GM19025 (cell line): ENCODE results near the gene APEH.
"Not testable (repeated sequence)": the region's sequence is repeated elsewhere in the genome, so short reads cannot be mapped to it uniquely, and the experiment has no call there.

ENCODE experiments used
- ATAC-seq: cut with Tn5 transposase; IDR thresholded peaks from one replicate; pipeline ENCODE4 v1.9.1; 2021; ENCODE audit warnings: mild to moderate bottlenecking, low read depth, moderate library complexity; ENCODE audit not compliant: unreplicated experiment

Gene APEH

DNA sequence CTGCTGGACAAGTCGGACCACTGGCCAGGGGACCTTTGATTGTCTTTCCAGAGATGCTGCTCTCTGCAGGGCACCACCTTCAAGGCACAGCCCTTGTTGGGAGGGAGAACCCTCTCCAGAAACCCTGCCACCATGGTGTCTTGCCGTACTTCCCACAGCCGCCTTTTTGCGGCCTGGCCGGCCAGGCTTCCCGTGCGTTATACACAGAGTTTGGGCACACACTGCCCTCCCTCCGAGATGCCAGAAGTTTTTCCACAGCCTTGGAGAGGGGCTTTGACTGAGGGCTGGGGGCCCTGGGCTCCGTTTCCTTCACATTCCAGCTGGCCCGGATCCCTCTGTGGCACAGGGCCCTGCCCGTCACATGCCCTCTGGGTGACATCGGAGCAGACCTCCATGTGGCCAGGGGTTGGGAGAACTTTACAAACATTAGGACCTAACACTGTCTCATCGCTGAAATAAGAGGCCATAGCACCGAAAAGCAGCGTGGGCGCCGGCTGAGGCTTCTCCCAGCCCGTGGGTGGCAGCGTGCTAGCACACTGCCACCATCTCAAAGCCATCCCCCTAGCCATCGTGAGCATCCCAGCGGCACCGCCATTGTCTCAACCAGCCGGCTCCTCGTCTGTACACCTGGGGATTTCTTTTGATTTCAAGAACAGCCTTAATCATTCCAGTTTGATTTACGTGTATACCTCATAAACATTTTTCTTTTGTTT lies 6.3 kb upstream of the APEH start:
- ATAC-seq: no peak

DNA sequence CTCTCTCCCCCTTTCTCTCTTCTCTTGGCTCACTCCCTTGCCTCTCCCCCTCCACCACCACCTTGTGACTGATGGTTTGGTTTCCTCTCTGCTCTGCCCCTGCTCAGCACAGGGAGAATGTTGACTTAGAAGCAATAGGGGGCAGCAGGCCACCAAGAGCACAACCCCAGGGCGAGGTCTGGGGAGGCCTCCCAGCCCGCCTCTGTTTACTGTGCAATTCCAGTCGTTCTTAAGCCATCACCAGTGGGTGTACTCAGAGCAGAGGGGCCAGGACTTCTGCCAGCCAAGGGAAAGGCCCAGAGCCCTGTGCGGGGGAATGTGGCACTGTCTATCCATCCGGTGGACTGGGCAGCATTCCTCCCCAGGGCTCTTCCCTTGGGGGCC lies 5.7 kb upstream of the APEH start:
- ATAC-seq: no peak

GRCh38 chr3:49668861-49669260 lies 5.3 kb upstream of the APEH start:
- ATAC-seq: no peak

DNA sequence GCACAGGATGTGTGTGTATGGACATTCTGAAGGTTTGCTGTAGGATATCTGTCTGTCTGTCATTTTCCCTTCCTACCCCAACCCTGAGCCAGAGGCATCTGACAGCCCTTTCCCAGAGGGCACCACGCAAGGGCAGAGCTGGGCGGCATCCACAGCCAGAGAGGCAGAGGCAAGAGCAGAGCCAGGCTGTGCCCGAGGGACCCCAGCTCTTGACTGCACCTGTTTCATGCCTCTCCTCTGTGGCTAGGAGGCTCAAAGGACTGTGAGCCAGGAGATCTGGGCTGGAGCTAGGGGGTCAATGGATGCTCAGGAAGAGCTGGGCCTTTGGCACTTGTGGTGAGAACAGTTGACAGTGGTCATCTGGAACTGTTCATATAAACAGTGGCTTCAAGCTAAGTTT lies 4.8 kb upstream of the APEH start:
- no peak for ATAC-seq

- no peak for ATAC-seq
Measured at GRCh38 chr3:49670940-49671290, 3.2 kb upstream of the APEH start.

DNA sequence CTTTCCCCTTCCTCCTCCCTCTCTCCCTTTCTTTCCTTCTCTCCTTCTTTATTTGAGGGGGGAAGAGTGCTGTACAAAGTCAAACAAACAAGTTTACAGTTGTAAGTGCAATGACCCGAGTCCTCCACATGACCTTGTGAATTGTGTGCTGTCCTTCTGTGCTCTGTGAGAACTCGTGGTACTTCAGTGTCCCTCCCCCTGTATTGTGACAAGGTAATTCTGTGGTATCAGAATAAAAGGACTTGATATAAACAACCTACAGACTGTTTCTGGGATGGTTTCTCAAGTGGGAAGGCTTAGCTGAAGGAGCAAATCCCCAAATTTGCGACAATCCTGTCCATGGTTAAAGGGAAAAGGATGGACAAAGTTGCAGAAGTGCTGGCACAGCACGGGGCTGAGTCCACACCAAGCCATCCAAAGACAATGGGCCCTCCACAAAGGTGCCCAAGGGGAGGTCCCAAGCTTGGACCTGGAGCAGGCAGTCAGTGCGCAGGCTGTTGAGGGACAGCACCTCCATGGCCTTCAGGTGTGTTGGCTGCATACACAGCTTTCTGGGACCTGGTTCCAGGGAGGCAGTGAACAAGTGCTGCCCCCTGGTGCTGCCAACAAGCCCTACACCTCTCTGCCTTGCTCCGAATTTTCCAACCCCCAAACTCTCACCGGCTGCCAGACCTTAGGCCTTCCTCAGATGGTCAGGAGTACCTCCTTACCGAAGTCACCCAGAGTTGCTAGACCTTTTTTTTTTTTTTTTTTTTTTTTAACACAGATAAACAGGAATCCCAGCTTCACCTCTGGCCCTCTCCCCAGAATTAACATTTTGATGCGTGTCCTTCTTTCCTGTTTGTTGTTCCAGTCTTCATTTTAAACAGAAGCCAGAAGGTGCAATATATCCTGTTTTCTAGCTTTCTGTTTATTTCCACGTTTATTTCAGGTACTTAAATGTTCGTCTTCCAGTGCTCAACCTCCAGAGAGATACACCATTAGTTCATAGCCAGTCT lies 2.6 kb upstream of the APEH start:
- no peak for ATAC-seq

- no peak for ATAC-seq
Measured at GRCh38 chr3:49673121-49673714, 933 bp upstream of the APEH start.

DNA sequence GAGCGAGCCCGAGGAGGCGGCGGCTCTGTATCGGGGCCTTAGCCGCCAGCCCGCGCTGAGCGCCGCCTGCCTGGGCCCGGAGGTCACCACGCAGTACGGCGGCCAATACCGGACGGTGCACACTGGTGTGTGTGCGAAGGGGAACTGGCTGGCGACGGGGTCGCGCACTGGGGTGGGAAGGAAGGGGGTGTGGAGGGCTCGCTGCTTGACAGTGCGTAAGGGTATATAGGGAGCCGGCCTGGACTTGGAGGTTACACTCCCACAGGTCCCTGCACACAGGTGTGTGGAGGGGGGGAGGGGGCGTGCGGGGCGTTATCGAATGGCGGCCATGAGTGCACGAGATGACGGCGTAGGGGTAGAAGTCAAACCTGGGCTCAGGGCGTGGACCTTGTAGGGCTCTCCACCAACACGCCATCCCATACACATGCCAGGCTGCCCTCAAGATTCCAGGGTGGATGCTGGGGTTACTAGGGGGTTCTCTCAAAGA lies 389 bp downstream of the APEH start:
- ATAC-seq: peak; percentile 21

GRCh38 chr3:49675912-49676311 lies 1.8 kb downstream of the APEH start:
- no peak for ATAC-seq

- no peak for ATAC-seq
Measured at GRCh38 chr3:49680493-49681231, 6.5 kb downstream of the APEH start.

DNA sequence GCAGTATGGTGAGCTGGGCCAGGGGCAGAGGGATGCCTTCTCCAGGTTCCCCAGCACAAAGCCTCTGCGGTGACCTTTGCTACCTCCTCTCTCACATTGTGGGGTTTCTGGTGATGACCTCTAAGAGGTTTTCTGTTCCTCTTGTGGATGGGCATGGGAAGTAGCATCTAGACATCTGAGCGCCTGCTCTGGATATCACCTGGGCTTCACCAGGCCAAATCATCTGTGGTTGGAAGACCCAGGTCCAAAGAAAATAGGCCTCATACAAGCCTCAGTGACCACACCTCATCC lies 7.0 kb downstream of the APEH start:
- no peak for ATAC-seq

- ATAC-seq: no peak
Measured at GRCh38 chr3:49681543-49681942, 7.4 kb downstream of the APEH start.

- ATAC-seq: no peak
Measured at GRCh38 chr3:49683162-49683561, 9.0 kb downstream of the APEH start.

DNA sequence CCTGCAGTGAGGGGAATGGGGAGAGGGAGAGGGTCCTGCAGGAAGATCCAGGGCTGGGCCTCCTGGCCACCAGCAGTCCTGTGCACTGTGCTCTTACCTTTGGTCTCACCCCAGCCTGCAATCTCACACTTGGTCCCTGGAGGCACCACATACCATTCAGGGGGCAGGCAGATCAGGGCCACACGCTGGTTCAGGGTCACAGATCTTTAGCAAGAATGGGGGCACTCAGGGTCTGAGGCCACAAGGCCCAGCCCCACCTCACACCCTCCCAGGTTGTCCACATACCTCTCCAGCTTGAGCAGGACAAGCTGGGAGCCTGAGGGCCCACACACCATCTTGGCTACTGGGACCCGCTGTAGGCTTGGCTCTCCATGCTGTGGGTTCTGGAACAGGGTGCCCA lies 10.3 kb downstream of the APEH start:
- ATAC-seq: not testable (repeated sequence)

DNA sequence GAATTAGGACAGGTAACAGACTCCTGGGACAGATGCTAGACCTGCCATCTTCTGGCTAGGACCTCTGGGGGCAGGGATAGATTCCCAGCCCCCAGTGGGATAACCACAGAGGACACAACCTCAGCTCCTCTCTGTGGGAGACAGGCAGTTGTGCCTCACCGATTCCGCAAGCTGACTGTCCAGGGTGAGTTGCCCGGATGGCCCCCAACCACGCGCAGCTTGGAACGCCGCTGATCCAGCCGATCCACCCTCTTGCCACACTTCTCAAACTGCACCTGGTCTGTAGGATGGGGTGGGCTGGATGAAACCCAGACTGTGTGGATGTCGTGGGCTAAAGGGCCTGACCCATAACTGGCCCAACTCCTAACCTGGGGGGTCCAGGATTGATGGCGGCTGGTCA lies 11.0 kb downstream of the APEH start:
- not testable (repeated sequence) for ATAC-seq

- ATAC-seq: not testable (repeated sequence)
Measured at GRCh38 chr3:49685846-49686245, 11.7 kb downstream of the APEH start.

DNA sequence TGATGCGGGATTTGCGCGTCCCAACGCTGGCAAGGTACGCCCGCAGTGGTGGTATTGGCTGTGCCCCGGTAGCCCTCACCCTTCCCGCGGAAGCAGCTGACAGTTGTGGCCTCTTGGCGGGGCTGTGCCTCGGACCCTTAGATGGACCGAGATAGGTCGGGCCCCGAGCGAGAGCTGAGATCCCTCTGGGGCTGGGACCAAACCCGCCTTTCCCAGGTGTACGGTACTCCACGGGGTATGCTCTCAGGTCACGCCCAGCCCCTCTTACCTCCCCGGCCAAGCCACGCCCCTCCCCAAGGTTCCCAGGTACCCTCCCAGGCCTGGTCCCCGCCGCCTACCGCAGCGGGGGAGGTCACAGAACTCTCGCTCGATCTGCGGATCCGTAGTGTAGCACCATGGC lies 12.2 kb downstream of the APEH start:
- ATAC-seq: not testable (repeated sequence)

GRCh38 chr3:49686769-49687423 lies 12.7 kb downstream of the APEH start:
- not testable (repeated sequence) for ATAC-seq

DNA sequence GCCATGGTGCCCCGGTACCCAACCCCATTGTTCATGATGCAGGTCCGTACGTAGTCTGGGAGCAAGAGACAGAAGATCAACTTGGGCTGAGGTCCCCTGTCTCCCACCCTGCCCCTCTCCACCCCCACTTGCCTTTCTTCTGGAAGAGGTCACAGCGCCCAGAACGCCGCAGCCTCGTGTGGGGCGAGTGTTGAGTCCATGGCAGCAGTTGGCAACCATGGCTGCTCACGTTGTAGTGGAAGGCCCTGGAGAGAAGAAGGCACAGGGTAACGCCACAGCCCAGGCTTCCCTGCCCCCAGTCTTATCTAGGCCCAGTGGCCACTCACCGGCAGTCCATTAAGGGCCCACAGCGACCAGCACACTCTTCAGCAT lies 13.3 kb downstream of the APEH start:
- ATAC-seq: not testable (repeated sequence)

DNA sequence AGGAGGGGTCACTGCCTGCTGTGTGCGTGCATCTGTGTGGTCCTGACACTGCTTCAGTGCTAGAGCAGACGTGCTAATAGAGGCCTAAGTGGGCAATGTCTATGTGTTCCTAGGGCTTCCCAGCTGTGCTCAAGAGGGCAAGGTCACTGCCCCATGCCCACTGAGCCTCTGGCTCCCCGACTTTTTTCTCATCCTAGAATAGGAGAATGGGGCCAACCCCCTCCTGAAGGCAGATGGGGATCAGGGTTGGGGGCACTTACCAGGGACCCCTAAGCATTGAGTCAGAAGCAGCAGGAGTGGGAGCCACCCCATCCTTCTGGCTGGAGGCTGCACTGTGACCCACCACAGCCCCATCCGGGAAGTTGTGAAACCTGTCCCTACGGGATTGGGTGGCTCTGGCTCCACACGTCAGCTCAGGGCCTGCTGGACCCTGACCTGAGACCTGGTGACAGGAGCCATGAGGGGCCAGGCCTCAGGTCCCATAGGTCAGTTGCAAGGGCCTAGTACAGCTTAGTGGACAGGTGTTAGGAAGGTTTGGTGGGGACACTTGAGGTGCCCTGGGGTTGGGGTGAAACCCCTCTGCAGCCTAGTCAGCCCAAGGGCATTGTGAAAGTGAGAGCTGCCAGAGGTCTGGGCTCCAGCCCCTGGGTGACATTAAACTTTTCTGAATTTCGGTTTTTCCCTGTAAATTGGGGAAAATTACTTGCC lies 14.3 kb downstream of the APEH start:
- peak; percentile 9 for ATAC-seq
